Measurements from ENCODE around the gene ZBTB34.
"Not testable (repeated sequence)": the region's sequence is repeated elsewhere in the genome, so short reads cannot be mapped to it uniquely, and the experiment has no call there.

The ZBTB34 gene

DNA sequence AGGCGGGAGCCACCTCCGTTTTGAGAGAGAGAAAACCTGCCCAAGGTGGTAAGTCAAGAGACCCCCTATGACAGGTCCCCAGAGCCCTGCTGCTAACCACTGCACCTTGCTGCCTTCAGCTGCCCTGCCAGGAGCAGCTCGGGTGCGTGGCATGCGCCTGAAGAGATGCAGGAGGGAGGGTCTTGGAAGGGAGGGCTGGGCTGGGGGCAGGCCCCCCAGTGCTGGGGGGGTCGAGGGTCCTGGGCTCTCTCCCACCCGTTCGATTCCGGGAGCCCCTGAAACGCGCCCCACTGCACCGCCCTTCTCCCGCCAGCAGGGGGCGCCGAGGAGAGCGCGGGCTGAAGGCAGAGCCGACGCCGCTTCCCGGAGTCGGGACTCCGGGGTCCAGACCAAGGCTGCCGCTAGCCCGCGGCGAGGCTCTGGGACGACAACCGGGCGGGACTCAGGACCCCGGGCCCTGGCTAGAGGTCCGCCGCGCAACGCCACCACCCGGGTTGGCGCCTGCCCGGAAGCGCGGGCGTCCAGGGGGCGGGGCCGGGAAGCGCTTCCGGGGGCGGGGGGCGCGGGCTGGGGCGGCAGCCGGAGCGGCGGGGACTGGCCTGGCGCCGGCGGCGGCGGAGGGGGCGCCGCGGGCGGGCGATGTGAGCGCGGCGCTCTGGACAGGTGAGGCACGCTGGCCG, at the start of gene ZBTB34:
ZBTB34 (plus strand) TSS at position 563 of the 680 bp plus-strand sequence. CDS start 18,761 bp downstream, outside the sequence.
- DNase-seq, result peak; percentile 94

DNA sequence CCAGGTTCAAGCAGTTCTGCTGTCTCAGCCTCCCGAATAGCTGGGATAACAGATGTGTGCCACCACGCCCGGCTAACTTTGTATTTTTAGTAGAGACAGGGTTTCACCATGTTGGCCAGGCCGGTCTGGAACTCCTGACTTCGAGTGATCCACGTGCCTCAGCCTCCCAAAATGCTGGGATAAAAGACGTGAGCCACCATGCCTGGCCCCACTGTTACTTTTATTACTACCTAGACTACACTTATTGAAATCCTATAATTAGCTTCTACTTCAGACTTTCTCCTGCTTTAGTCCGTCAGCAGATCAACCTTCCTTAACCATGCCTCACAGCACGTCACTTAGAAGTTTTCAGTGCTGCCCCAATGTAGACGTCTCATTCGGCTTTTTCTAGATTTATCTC, 47.4 kb upstream of the ZBTB34 start:
- no peak for DNase-seq

- no peak for DNase-seq
Measured at GRCh38 chr9:126814091-126814490, 46.3 kb upstream of the ZBTB34 start.

GRCh38 chr9:126817615-126818014, 42.8 kb upstream of the ZBTB34 start:
- not testable (repeated sequence) for DNase-seq

DNA sequence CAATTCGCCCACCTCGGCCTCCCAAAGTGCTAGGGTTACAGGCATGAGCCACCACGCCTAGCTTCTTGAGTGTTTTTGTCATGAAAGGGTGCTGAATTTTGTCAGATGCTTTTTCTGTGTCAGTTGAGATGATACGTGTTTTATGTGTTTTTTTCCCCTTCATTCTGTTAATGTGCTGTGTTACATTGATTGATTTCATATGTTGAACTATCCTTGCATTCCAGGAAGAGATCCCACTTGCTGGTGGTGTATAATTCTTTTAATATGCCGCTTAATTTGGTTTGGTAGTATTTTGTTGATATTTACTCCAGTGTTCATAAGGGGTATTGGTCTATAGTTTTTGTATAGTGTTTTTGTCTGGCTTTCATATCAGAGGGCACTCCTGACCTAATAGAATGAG, 42.0 kb upstream of the ZBTB34 start:
- DNase-seq, result no peak

GRCh38 chr9:126819482-126819881, 41.0 kb upstream of the ZBTB34 start:
- no peak for DNase-seq

- DNase-seq, result no peak
Measured at GRCh38 chr9:126822278-126822677, 38.2 kb upstream of the ZBTB34 start.

GRCh38 chr9:126822873-126823272, 37.6 kb upstream of the ZBTB34 start:
- DNase-seq, result no peak

- not testable (repeated sequence) for DNase-seq
Measured at GRCh38 chr9:126824052-126824451, 36.4 kb upstream of the ZBTB34 start.

DNA sequence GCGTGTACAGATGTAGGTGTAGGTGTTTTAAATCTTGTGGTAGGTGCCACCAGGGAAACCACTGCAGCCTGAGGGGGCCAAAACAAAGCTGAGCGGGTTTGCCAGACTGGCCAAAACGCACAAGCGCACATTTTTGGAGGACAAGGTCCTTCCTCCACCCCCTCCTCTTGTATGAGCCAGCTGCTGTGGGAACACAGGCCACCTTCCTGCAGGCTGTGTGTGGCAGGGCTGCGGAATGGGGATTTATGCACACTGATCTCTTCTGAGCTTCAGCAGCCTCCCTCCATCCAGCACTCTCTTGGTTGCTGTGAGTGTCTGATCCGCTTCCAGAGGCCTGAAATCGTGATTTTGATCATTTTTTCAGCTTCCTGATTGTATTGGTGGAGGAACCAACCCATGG, 33.2 kb upstream of the ZBTB34 start:
- no peak for DNase-seq

DNA sequence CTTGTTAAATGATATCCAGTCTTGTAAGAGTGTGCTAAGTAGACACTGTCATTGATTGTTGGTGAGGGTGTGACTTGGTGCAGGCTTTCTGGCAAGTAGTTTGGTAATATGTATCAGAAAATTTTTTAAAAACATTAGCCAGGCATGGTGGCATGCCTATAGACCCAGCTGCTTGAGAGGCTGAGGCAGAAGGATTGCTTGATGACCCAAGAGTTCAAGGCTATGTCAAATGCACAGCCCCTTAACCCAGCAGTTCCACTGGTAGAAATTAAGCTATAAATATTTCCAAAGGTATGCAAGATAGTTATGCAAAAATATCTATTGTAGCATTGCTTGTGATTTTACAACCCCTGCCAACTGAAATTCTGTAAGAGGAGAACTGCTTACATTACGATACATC, 31.4 kb upstream of the ZBTB34 start:
- no peak for DNase-seq

DNA sequence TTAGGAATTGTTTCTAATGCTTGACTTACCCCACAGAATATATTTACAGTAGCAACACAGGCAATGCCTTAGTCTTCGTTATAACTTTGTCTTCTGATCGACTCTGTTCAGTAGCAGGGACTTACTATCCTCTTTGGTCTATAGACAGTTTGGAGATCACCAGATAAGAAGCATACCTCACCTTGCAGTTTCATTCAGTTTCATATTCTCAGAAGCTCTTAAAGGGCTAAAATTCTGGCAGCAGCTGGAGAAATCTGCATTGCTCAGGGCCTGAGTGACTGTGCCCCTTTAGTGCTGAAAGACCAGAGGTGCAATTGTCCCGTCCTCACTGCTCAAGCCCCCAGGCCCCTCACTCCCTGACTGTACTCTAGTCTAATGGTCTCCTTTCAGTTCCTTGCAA, 29.6 kb upstream of the ZBTB34 start:
- DNase-seq, result no peak

DNA sequence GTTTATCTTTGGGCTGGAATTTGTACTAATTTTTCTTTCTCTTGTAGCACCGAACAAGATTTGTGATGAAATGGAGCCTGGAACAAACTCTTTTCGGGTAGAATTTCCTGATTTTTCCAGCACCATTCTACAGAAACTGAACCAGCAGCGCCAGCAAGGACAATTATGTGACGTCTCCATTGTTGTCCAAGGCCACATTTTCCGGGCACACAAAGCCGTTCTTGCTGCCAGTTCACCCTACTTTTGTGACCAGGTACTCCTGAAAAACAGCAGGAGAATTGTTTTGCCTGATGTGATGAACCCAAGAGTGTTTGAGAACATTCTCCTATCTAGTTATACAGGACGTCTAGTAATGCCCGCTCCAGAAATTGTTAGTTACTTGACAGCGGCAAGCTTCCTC, 28.0 kb upstream of the ZBTB34 start:
- DNase-seq, result no peak

DNA sequence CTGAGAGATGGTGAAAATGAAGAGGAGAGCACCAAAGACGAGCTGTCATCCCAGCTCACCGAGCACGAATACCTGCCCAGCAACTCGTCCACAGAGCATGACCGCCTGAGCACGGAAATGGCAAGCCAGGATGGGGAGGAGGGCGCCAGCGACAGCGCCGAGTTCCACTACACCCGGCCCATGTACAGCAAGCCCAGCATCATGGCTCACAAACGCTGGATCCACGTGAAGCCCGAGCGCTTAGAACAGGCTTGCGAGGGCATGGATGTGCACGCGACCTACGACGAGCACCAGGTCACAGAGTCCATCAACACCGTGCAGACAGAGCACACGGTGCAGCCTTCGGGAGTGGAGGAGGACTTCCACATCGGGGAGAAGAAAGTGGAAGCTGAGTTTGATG, 27.4 kb upstream of the ZBTB34 start:
- DNase-seq, result no peak

DNA sequence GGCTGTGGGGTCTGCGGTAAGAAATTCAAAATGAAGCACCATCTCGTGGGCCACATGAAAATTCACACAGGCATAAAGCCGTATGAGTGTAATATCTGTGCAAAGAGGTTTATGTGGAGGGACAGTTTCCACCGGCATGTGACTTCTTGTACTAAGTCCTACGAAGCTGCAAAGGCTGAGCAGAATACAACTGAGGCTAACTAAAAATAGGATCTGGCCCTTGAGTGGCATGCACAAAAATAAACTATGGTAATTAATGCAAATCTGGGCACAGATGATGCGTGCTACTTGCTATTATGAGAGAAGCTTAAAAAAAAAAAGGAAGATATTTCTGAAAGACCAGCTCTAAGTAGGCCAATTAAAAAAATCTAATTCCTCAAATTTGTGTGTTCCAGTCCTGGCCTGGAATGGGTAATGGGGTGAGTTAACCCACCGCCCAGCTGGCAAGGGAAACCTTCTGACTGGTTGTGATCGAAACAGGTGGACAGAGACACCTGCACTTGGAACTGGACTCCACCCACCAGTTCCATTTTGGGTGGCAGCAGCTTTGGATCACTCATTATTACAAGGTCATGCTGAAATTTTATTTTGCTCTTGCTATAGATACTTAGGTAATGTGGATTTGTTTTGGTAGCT, 26.6 kb upstream of the ZBTB34 start:
- no peak for DNase-seq

DNA sequence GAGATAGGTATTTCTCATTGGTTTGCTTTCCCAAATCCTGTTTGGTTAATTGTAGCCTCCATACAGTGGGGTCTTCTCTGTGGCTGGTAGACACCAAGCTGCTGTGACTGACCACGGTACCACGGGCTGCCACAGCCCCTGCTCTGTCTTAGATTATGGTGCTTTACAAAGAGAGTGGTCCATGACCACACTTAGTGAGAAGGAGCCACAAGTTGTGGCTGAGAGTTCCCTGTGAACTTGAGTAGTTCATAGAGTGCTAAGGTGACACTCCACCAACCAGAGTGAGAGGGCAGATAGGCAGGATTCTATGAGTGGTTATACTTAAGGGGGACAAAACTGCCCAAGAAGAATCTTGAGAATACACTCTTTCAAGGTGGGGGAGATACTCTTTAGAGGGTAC, 25.8 kb upstream of the ZBTB34 start:
- DNase-seq, result no peak

- no peak for DNase-seq
Measured at GRCh38 chr9:126836216-126836615, 24.2 kb upstream of the ZBTB34 start.

GRCh38 chr9:126838055-126838811, 22.2 kb upstream of the ZBTB34 start:
- DNase-seq, result no peak

DNA sequence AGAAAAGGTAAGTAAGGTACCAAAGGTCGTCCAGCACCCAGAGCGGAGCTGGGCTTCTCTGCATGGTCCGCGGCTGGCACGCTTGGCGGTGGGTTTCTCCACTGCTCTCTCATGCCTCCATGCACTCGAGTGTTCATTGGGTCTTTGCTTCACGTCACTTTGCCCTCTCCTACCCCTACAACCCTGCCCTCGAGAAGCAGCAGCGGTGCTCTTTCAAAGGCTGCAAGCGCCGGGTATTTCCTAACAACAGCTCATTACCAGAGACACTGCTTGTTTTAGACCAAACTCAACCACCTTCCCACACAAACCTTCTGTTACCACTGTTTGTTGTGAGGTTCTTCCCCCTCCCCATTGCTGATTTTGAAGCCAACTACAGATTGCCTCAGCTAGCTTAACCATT, 21.5 kb upstream of the ZBTB34 start:
- DNase-seq, result no peak

GRCh38 chr9:126839301-126839700, 21.1 kb upstream of the ZBTB34 start:
- DNase-seq, result no peak

- no peak for DNase-seq
Measured at GRCh38 chr9:126842220-126842842, 18.1 kb upstream of the ZBTB34 start.

- DNase-seq, result no peak
Measured at GRCh38 chr9:126842977-126843799, 17.3 kb upstream of the ZBTB34 start.

DNA sequence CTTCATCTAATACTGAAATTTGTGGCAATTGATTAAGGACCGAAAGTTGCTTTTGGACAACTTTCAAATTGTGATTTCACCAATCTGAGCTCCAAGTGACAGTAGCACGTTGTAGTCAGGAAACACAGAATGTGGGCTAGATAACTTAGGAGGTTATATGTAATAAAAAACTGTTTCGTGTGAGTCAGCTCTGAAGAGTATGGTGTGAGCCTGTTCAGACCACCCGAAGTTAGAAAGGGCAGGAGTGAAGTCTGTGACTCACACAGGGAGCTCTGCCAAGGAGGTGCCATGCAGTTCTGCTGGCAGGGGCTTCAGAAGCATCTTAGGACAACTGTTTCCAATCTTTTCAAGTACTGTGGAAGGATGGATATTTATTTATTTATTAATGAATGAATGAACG, 16.4 kb upstream of the ZBTB34 start:
- no peak for DNase-seq

All from activated effector memory CD4-positive, alpha-beta T cell treated with anti-CD3 and anti-CD28 coated beads, Interleukin-2, amount 50 U/mL, for 16 hours (primary cell).